ENCODE measurements around the gene SLC16A14. TPM values are rescaled to one million over a fixed set of nuclear protein-coding genes. Genes with fewer than 3 reads are reported as not detected.

The SLC16A14 gene
- total and polyA plus RNA-seq, 2 of the 8 experiments (the other 6 are each of a cell fraction or from before 2014, with no cell fraction given) = 2.1 to 3.0 TPM

DNA sequence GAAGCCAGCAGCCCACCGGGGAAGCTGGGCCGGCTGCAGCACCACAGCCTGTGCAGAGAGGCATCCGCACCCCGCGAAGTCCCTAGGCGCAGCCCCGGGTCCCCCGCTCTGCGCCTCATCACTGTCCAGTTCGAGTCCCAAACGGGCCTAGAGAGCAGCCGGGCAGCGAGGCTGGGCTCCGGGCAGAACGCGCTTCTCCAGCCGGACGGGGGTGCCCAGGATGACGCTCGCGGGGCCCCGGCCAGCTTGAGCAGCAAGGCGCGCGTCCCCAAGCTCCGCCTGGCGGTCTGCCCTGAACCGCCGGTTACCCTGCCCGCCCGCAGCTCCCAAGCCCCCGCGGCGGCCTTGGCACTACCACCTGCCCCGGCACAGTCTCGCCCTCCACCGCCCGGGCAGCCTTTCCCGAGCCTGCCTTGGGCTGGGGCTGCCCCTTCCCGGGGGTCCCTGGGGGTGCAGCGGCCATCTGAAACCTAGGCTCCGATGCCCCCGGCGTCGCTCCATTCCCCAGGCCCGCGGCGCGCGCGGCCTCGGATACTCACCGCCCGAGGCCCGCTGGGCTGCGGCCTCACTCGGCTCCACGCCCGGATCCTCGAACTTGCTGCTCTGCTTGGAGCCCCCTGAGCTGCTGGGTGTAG lies 591 bp downstream of the SLC16A14 start (continued):
- TF ChIP-seq, protein P1, sequence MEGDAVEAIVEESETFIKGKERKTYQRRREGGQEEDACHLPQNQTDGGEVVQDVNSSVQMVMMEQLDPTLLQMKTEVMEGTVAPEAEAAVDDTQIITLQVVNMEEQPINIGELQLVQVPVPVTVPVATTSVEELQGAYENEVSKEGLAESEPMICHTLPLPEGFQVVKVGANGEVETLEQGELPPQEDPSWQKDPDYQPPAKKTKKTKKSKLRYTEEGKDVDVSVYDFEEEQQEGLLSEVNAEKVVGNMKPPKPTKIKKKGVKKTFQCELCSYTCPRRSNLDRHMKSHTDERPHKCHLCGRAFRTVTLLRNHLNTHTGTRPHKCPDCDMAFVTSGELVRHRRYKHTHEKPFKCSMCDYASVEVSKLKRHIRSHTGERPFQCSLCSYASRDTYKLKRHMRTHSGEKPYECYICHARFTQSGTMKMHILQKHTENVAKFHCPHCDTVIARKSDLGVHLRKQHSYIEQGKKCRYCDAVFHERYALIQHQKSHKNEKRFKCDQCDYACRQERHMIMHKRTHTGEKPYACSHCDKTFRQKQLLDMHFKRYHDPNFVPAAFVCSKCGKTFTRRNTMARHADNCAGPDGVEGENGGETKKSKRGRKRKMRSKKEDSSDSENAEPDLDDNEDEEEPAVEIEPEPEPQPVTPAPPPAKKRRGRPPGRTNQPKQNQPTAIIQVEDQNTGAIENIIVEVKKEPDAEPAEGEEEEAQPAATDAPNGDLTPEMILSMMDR (IDR thresholded peaks at IDR 0.05; ENCODE audit: control extremely low read depth in 1 of 3, insufficient read depth in 1 of 3, low read depth in 1 of 3, low read length in 3 of 3) = peak; percentile 20 to 32 (median 26)
- TF ChIP-seq RXRA (IDR thresholded peaks at IDR 0.05; ENCODE audit: insufficient read depth, low read depth, low read length) = no peak
